ENCODE results near the gene TXNRD2.

DNA sequence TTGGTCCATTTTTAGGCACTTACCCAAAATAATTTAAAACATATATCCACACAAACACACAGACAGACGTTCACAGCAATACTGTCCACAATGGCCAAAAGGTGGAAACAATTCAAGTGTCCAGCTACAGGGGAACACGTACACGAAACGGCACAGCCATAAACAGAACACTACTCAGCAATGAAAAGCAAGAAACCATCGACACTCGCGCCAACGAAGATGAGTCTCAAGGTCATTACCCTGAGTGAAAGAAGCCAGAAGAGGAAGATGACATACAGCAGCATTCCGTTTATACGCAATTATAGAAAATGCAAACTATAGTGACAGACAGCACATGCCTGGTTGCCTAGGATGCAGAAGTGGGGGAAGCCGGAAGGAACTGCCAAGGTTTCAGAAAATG is 13.4 kb downstream of the TXNRD2 start:
- TF ChIP-seq, protein P1, sequence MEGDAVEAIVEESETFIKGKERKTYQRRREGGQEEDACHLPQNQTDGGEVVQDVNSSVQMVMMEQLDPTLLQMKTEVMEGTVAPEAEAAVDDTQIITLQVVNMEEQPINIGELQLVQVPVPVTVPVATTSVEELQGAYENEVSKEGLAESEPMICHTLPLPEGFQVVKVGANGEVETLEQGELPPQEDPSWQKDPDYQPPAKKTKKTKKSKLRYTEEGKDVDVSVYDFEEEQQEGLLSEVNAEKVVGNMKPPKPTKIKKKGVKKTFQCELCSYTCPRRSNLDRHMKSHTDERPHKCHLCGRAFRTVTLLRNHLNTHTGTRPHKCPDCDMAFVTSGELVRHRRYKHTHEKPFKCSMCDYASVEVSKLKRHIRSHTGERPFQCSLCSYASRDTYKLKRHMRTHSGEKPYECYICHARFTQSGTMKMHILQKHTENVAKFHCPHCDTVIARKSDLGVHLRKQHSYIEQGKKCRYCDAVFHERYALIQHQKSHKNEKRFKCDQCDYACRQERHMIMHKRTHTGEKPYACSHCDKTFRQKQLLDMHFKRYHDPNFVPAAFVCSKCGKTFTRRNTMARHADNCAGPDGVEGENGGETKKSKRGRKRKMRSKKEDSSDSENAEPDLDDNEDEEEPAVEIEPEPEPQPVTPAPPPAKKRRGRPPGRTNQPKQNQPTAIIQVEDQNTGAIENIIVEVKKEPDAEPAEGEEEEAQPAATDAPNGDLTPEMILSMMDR (conservative IDR thresholded peaks at IDR 0.05; ENCODE audit: low read length): no peak
- no peak for TF ChIP-seq EZH2phosphoT487 (IDR thresholded peaks at IDR 0.05; ENCODE audit: borderline replicate concordance, low read depth, low read length)

Measured in OCI-LY7 (cell line).